HG02571 (cell line): ENCODE data around the gene MSX1.

ENCODE experiments used
- ATAC-seq: cut with Tn5 transposase; IDR thresholded peaks from one replicate; pipeline ENCODE4 v1.9.1; 2021; ENCODE audit warnings: mild to moderate bottlenecking, moderate library complexity; ENCODE audit not compliant: unreplicated experiment

MSX1 gene

GRCh38 chr4:4893721-4894120, 34.3 kb downstream of the MSX1 start:
- ATAC-seq = no peak

- no peak for ATAC-seq
These were observed 39.9 kb downstream of the MSX1 start for GRCh38 chr4:4899202-4899925.

GRCh38 chr4:4901877-4902276, 42.4 kb downstream of the MSX1 start:
- no peak for ATAC-seq

GRCh38 chr4:4912155-4912554, 52.7 kb downstream of the MSX1 start:
- ATAC-seq = no peak

GRCh38 chr4:4913147-4913561, 53.7 kb downstream of the MSX1 start:
- ATAC-seq = no peak
